HepG2 (cell line): ENCODE results near the gene SLC4A9. TPM values are rescaled to one million over a fixed set of nuclear protein-coding genes. Genes with fewer than 3 reads are reported as not detected.
A peak's percentile ranks its signal among the peaks of the same experiment; 100 is the strongest.

ENCODE experiments used
- EED ChIP-seq: sonication (generic); formaldehyde crosslinking; IDR thresholded peaks from 2 replicates; pipeline ENCODE4 v1.5.0; 2020; ENCODE audit warnings: mild to moderate bottlenecking, missing genetic modification reagents
- ETV5 ChIP-seq: IDR thresholded peaks from 2 replicates; pipeline ENCODE4 v1.6.1; 2018; ENCODE audit warnings: missing biosample characterization, missing genetic modification reagents, inconsistent platforms, borderline replicate concordance
- FIP1L1 ChIP-seq: fragments of 200-400 bp; formaldehyde crosslinking; IDR thresholded peaks from 2 replicates; pipeline ENCODE4 v1.6.1; 2018; ENCODE audit warnings: low read depth, mild to moderate bottlenecking, low read length, moderate library complexity, borderline replicate concordance; ENCODE audit not compliant: insufficient read depth
- FOXM1 ChIP-seq: sonication (generic); formaldehyde crosslinking; IDR thresholded peaks from 2 replicates; pipeline ENCODE4 v1.5.0; 2020; ENCODE audit warnings: missing genetic modification reagents
- GPN1 ChIP-seq: sonication (generic); formaldehyde crosslinking; IDR thresholded peaks from 2 replicates; pipeline ENCODE4 v1.5.1; 2020; ENCODE audit warnings: missing genetic modification reagents, borderline replicate concordance
- MED1 ChIP-seq: sonication (generic); formaldehyde crosslinking; IDR thresholded peaks from 2 replicates; pipeline ENCODE4 v1.4.0; 2020; ENCODE audit warnings: missing genetic modification reagents
- NBN ChIP-seq: fragments of 450-650 bp; conservative IDR thresholded peaks from 2 replicates; pipeline ENCODE4 v1.6.1; 2017
- NCOA1 ChIP-seq: sonication (generic); formaldehyde crosslinking; IDR thresholded peaks from 2 replicates; pipeline ENCODE4 v1.9.0; 2021; ENCODE audit warnings: missing genetic modification reagents
- SNAPC2 ChIP-seq: sonication (generic); formaldehyde crosslinking; IDR thresholded peaks from 2 replicates; pipeline ENCODE4 v1.8.1; 2022; ENCODE audit warnings: mild to moderate bottlenecking, missing genetic modification reagents
- SOX6 ChIP-seq, 2 experiments: fragments of 450-650 bp in 1 of 2; sonication (generic) in 1 of 2; formaldehyde crosslinking in 1 of 2; IDR thresholded peaks; 2 replicates each; pipeline versions ENCODE4 v1.4.0 to v1.6.1; 2017 to 2020; ENCODE audit warnings: antibody characterized with exemption in 1 of 2, mild to moderate bottlenecking in 1 of 2, missing genetic modification reagents in 1 of 2
- ZBTB21 ChIP-seq: sonication (generic); formaldehyde crosslinking; IDR thresholded peaks from 2 replicates; pipeline ENCODE4 v1.4.0; 2020; ENCODE audit warnings: missing genetic modification reagents
- ZBTB3 ChIP-seq: sonication (generic); formaldehyde crosslinking; IDR thresholded peaks from 2 replicates; pipeline ENCODE4 v1.4.0; 2020; ENCODE audit warnings: low read depth, mild to moderate bottlenecking, moderate library complexity, missing genetic modification reagents, borderline replicate concordance
- ZNF224 ChIP-seq: sonication (generic); formaldehyde crosslinking; IDR thresholded peaks from 2 replicates; pipeline ENCODE4 v1.5.0; 2020; ENCODE audit warnings: mild to moderate bottlenecking, missing genetic modification reagents
- ZNF382 ChIP-seq: sonication (generic); formaldehyde crosslinking; IDR thresholded peaks from 2 replicates; pipeline ENCODE4 v1.5.0; 2020; ENCODE audit warnings: missing genetic modification reagents, mild to moderate bottlenecking, borderline replicate concordance
- ZNF615 ChIP-seq: sonication (generic); formaldehyde crosslinking; IDR thresholded peaks from 2 replicates; pipeline ENCODE4 v1.5.0; 2020; ENCODE audit warnings: mild to moderate bottlenecking, missing genetic modification reagents, borderline replicate concordance
- polyA plus RNA-seq, 8 experiments: library from polyadenylated mRNA; depleted of rRNA in 3 of 8; stranded (reverse) in 7 of 8; unstranded in 1 of 8; fragments of >200 nt; fragmentation: Illumina TruSeq in 4 of 8; extraction: Trizol in 4 of 8; gene quantifications; 2 replicates each; pipeline versions ENCODE4 v1.2.1 to v1.2.3, GENCODE V29; 2011 to 2016; ENCODE audit warnings: low read depth in 4 of 8, missing spikeins in 1 of 8, mixed read lengths in 1 of 8; ENCODE audit not compliant: insufficient read depth in 1 of 8
- total RNA-seq, 5 experiments: library from RNA; depleted of rRNA; stranded (reverse); fragments of >200 nt; fragmentation: Illumina TruSeq; extraction: Trizol; gene quantifications; 2 replicates each; pipeline ENCODE4 v1.2.3, GENCODE V29; 2016; ENCODE audit warnings: low read depth in 1 of 5
- TF ChIP-seq, protein P1 (sequence below): IDR thresholded peaks from 2 replicates; pipeline ENCODE4 v1.6.1; 2016; ENCODE audit warnings: missing biosample characterization, missing genetic modification reagents, low read depth
- TF ChIP-seq, protein P2 (sequence below): sonication (generic); formaldehyde crosslinking; IDR thresholded peaks from 2 replicates; pipeline ENCODE4 v1.4.0; 2020; ENCODE audit warnings: mild to moderate bottlenecking, missing genetic modification reagents
- TF ChIP-seq, protein P3 (sequence below): sonication (generic); formaldehyde crosslinking; IDR thresholded peaks from 2 replicates; pipeline ENCODE4 v1.5.1; 2020; ENCODE audit warnings: mild to moderate bottlenecking, missing genetic modification reagents

SLC4A9 gene
- total and polyA plus RNA-seq, 2 of the 13 experiments (the other 11 are each of a cell fraction or from before 2014, with no cell fraction given), result not detected

DNA sequence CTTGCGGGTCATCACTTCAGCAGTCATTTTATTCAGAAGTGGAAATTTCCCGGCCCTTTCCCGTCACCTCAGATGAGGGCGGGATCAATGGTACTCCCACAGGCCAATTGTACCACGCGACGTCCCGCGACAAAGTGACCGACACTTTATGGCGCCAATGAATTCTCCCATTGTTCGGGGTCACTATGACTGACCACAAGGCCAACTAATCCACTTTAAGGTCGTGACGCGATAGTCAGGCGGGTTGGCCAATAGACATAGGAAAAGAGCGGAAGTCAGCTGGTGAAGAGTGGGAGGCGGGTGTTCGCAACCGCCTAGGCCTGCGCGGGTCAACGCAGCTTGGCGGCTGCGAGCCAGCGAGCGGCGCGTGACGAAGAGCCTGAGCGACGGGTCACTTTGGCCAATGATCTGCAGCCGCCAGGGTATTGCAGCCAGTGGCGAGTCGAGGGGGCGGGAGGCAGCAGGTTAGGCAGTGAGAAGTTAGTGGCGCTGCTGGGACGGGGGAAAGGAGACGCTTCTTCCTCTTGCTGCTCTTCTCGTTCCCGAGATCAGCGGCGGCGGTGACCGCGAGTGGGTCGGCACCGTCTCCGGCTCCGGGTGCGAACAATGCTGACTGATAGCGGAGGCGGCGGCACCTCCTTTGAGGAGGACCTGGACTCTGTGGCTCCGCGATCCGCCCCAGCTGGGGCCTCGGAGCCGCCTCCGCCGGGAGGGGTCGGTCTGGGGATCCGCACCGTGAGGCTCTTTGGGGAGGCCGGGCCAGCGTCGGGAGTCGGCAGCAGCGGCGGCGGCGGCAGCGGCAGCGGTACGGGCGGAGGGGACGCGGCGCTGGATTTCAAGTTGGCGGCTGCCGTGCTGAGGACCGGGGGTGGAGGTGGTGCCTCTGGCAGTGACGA is 41.6 kb downstream of the SLC4A9 start, which contains the start of gene ANKHD1 (continued):
- TF ChIP-seq SOX6 (IDR thresholded peaks at IDR 0.05) (no peak), SOX6 (CRISPR knock-in tag; IDR thresholded peaks at IDR 0.05) (no peak), SNAPC2 (CRISPR knock-in tag) (no peak), EED (CRISPR knock-in tag) (peak; percentile 9; the same call in 1 of the 2 replicates), FIP1L1 (no peak), ZNF382 (CRISPR knock-in tag) (no peak), ZBTB21 (CRISPR knock-in tag) (no peak; the same call in 1 of the 2 replicates), NBN (no peak), ZNF615 (no peak), ETV5 (CRISPR knock-in tag) (0 out of 2 replicates have a peak, but pooled peaks have one; percentile 6), ZBTB3 (CRISPR knock-in tag) (no peak; the same call in 1 of the 2 replicates), FOXM1 (no peak), GPN1 (CRISPR knock-in tag) (no peak), NCOA1 (CRISPR knock-in tag) (0 out of 2 replicates have a peak, but pooled peaks have one; percentile 25), MED1 (CRISPR knock-in tag) (peak; percentile 41; the same call in 1 of the 2 replicates), ZNF224 (CRISPR knock-in tag) (no peak; the same call in 1 of the 2 replicates)
- TF ChIP-seq, protein P1, sequence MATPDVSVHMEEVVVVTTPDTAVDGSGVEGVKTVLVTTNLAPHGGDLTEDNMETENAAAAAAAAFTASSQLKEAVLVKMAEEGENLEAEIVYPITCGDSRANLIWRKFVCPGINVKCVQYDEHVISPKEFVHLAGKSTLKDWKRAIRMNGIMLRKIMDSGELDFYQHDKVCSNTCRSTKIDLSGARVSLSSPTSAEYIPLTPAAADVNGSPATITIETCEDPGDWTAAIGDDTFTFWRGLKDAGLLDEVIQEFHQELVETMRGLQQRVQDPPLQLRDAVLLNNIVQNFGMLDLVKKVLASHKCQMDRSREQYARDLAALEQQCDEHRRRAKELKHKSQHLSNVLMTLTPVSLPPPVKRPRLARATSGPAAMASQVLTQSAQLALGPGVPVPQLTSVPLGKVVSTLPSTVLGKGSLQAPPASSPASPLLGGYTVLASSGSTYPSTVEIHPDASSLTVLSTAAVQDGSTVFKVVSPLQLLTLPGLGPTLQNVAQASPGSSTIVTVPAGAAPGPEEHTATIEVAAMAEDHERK (CRISPR knock-in tag), result peak; percentile 75; the same call in 1 of the 2 replicates
- TF ChIP-seq, protein P2, sequence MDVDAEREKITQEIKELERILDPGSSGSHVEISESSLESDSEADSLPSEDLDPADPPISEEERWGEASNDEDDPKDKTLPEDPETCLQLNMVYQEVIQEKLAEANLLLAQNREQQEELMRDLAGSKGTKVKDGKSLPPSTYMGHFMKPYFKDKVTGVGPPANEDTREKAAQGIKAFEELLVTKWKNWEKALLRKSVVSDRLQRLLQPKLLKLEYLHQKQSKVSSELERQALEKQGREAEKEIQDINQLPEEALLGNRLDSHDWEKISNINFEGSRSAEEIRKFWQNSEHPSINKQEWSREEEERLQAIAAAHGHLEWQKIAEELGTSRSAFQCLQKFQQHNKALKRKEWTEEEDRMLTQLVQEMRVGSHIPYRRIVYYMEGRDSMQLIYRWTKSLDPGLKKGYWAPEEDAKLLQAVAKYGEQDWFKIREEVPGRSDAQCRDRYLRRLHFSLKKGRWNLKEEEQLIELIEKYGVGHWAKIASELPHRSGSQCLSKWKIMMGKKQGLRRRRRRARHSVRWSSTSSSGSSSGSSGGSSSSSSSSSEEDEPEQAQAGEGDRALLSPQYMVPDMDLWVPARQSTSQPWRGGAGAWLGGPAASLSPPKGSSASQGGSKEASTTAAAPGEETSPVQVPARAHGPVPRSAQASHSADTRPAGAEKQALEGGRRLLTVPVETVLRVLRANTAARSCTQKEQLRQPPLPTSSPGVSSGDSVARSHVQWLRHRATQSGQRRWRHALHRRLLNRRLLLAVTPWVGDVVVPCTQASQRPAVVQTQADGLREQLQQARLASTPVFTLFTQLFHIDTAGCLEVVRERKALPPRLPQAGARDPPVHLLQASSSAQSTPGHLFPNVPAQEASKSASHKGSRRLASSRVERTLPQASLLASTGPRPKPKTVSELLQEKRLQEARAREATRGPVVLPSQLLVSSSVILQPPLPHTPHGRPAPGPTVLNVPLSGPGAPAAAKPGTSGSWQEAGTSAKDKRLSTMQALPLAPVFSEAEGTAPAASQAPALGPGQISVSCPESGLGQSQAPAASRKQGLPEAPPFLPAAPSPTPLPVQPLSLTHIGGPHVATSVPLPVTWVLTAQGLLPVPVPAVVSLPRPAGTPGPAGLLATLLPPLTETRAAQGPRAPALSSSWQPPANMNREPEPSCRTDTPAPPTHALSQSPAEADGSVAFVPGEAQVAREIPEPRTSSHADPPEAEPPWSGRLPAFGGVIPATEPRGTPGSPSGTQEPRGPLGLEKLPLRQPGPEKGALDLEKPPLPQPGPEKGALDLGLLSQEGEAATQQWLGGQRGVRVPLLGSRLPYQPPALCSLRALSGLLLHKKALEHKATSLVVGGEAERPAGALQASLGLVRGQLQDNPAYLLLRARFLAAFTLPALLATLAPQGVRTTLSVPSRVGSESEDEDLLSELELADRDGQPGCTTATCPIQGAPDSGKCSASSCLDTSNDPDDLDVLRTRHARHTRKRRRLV, result peak; percentile 29; the same call in 1 of the 2 replicates
- TF ChIP-seq, protein P3, sequence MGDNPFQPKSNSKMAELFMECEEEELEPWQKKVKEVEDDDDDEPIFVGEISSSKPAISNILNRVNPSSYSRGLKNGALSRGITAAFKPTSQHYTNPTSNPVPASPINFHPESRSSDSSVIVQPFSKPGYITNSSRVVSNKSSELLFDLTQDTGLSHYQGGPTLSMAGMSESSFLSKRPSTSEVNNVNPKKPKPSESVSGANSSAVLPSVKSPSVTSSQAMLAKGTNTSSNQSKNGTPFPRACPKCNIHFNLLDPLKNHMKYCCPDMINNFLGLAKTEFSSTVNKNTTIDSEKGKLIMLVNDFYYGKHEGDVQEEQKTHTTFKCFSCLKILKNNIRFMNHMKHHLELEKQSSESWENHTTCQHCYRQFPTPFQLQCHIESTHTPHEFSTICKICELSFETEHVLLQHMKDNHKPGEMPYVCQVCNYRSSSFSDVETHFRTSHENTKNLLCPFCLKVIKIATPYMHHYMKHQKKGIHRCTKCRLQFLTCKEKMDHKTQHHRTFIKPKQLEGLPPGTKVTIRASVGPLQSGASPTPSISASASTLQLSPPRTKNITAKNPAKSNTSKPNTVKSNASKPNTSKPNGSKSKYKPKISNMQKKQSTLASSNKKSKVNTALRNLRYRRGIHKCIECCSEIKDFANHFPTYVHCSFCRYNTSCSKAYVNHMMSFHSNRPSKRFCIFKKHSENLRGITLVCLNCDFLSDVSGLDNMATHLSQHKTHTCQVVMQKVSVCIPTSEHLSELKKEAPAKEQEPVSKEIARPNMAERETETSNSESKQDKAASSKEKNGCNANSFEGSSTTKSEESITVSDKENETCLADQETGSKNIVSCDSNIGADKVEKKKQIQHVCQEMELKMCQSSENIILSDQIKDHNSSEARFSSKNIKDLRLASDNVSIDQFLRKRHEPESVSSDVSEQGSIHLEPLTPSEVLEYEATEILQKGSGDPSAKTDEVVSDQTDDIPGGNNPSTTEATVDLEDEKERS (CRISPR knock-in tag), result no peak
